OCI-LY7 (cell line): ENCODE measurements around the gene PIGA. TPM values are rescaled to one million over a fixed set of nuclear protein-coding genes. Genes with fewer than 3 reads are reported as not detected.

Experiments
- BruUV-seq: library from RNA; stranded (reverse); fragments of 400-500 nt; replicated peaks from 2 replicates; lab custom pipeline; 2021; lab: Mats Ljungman, UMichigan
- CTCF ChIA-PET: fragments of 300-600 bp; sonication (Branson Sonifier 250); formaldehyde crosslinking; loops from one replicate; lab custom pipeline; 2022; ENCODE audit warnings: antibody characterized with exemption; ENCODE audit not compliant: unreplicated experiment; lab: Charles Lee
- POLR2A ChIA-PET: fragments of 300-600 bp; sonication (Branson Sonifier 250); formaldehyde crosslinking; loops from one replicate; lab custom pipeline; 2022; ENCODE audit warnings: antibody characterized with exemption; lab: Charles Lee
- DNase-seq: peaks from one replicate; pipeline ENCODE4 v3.0.0-alpha.2; 2015; ENCODE audit warnings: low spot score
- H2AFZ ChIP-seq: fragments of 200-600 bp; sonication (generic), shearing (Covaris generic); 2 replicates; pipeline ENCODE4 v1.6.1; 2014; ENCODE audit warnings: mild to moderate bottlenecking, antibody characterized with exemption, low read length, moderate library complexity
- H3K27ac ChIP-seq: fragments of 200-600 bp; sonication (generic); 2 replicates; pipeline ENCODE4 v1.5.1; 2014; ENCODE audit warnings: mixed run types, low read depth, mild to moderate bottlenecking, moderate library complexity, low read length, inconsistent platforms; ENCODE audit not compliant: poor library complexity, severe bottlenecking
- H3K36me3 ChIP-seq: fragments of 200-600 bp; sonication (generic); 2 replicates; pipeline ENCODE4 v1.6.1; 2014; ENCODE audit warnings: mild to moderate bottlenecking, antibody characterized with exemption, low read length, moderate library complexity, mixed read lengths; ENCODE audit not compliant: insufficient read depth
- H3K4me1 ChIP-seq: fragments of 200-600 bp; sonication (generic); 2 replicates; pipeline ENCODE4 v1.5.1; 2014; ENCODE audit warnings: mild to moderate bottlenecking, low read length; ENCODE audit not compliant: insufficient read depth, poor library complexity, severe bottlenecking
- H3K4me2 ChIP-seq: fragments of 200-600 bp; sonication (generic); 2 replicates; pipeline ENCODE4 v1.6.1; 2014; ENCODE audit warnings: mild to moderate bottlenecking, low read length
- H3K4me3 ChIP-seq: fragments of 200-600 bp; sonication (generic); 2 replicates; pipeline ENCODE4 v1.5.1; 2014; ENCODE audit warnings: mild to moderate bottlenecking, low read depth, low read length; ENCODE audit not compliant: poor library complexity, severe bottlenecking
- H3K79me2 ChIP-seq: fragments of 200-600 bp; sonication (generic); 2 replicates; pipeline ENCODE4 v1.6.1; 2016; ENCODE audit warnings: low read depth, mild to moderate bottlenecking, low read length, moderate library complexity, mixed read lengths; ENCODE audit not compliant: insufficient read depth
- H3K9me2 ChIP-seq: fragments of 200-600 bp; sonication (generic); 2 replicates; pipeline ENCODE4 v1.6.1; 2016; ENCODE audit warnings: mild to moderate bottlenecking, low read length, mixed read lengths; ENCODE audit not compliant: insufficient read depth
- H3K9me3 ChIP-seq: fragments of 200-600 bp; sonication (generic); 2 replicates; pipeline ENCODE4 v1.6.1; 2014; ENCODE audit warnings: mild to moderate bottlenecking, mixed run types, low read length, mixed read lengths
- H4K20me1 ChIP-seq: fragments of 200-600 bp; sonication (generic); 2 replicates; pipeline ENCODE4 v1.6.1; 2014; ENCODE audit warnings: mild to moderate bottlenecking, antibody characterized with exemption, low read length, moderate library complexity, mixed read lengths; ENCODE audit not compliant: insufficient read depth
- EZH2phosphoT487 ChIP-seq: fragments of 200-600 bp; sonication (generic); IDR thresholded peaks from 2 replicates; pipeline ENCODE4 v1.6.1; 2018; ENCODE audit warnings: low read depth, borderline replicate concordance, mild to moderate bottlenecking, mixed run types, antibody characterized with exemption, low read length, moderate library complexity, mixed read lengths
- intact Hi-C: fragments of 100-400 bp; cut with micrococcal nuclease; formaldehyde crosslinking; loops from one replicate; pipeline ENCODE4 v1.10.0; 2022; ENCODE audit not compliant: unreplicated experiment
- total RNA-seq, 2 experiments: library from RNA; depleted of rRNA in 1 of 2; stranded (reverse); fragments of >200 nt in 1 of 2; shearing (Covaris generic) in 1 of 2; gene quantifications; 2 replicates each; pipeline ENCODE4 v1.2.3, GENCODE V29; 2014 to 2022
- TF ChIP-seq, protein P1 (sequence below): fragments of 200-600 bp; sonication (generic); conservative IDR thresholded peaks from 2 replicates; pipeline ENCODE4 v1.5.1; 2014; ENCODE audit warnings: mild to moderate bottlenecking, antibody characterized with exemption, low read length, moderate library complexity, mixed read lengths

Gene PIGA
- total RNA-seq, 2 experiments from 2014 or later: 13.1 to 33.0 TPM

DNA sequence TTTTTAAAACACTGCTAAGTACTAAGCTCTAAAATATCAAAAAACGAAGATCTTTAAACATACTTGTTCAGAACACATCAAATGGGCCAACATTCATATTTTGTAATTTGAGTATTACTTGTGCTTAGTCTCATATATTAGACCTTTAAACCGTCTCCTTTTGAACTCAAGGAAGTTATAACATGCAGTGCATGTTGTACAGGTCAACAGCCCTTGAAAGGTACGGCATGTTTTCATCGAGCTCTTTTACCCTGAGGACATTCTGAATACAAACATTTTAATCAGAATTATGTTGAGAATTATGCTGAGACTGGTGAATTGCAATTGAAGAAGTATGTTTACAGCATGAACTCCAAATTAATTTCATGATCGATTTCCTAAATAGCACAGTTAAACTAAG, 12.9 kb downstream of the PIGA start:
- Histone ChIP-seq H3K9me3 (no peaks in the 10 kb centered on the region), H3K4me2 (no peak overlapping the region), H3K36me3 (peaks cover 39% of the 10 kb centered on the region), H3K4me1 (no peaks in the 10 kb centered on the region), H2AFZ (no peak overlapping the region), H3K4me3 (no peak overlapping the region), H4K20me1 (no peaks in the 10 kb centered on the region), H3K79me2 (no peaks in the 10 kb centered on the region), H3K9me2 (no peaks in the 10 kb centered on the region), H3K27ac (no peak overlapping the region)
- ChIA-PET CTCF (no interaction called here), POLR2A (interaction anchor here (0.8 kb wide), 1 partner anchor 14 kb away, joined by 3 read pairs; no protein-coding TSS in a partner anchor)
- DNase-seq: no peak
- intact Hi-C loops: no loop called here
- no peak for TF ChIP-seq EZH2phosphoT487
- TF ChIP-seq, protein P1, sequence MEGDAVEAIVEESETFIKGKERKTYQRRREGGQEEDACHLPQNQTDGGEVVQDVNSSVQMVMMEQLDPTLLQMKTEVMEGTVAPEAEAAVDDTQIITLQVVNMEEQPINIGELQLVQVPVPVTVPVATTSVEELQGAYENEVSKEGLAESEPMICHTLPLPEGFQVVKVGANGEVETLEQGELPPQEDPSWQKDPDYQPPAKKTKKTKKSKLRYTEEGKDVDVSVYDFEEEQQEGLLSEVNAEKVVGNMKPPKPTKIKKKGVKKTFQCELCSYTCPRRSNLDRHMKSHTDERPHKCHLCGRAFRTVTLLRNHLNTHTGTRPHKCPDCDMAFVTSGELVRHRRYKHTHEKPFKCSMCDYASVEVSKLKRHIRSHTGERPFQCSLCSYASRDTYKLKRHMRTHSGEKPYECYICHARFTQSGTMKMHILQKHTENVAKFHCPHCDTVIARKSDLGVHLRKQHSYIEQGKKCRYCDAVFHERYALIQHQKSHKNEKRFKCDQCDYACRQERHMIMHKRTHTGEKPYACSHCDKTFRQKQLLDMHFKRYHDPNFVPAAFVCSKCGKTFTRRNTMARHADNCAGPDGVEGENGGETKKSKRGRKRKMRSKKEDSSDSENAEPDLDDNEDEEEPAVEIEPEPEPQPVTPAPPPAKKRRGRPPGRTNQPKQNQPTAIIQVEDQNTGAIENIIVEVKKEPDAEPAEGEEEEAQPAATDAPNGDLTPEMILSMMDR: no peak
- no TSS peak for BruUV-seq

DNA sequence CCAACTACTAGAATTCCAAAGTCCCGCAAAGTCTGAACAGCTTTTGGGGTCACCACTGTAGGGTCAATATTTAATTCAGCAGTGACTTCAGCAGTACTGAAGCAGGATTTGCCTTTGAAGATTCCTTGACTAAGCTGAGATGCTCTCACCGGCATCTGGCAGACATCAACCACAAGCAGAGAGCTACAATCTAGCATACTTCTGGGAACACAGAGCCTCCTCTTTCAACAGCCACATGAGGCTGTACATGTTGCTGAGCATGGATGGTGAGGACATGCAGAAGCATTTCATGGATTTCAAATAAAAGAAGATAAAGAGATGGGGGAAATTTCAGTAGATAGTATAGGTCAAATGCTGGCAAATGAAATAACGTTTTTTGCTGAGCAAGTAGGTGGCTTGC, 13.3 kb downstream of the PIGA start:
- H3K4me2 ChIP-seq: no peak overlapping the region
- no peaks in the 10 kb centered on the region for H3K9me3 ChIP-seq
- no peak for TF ChIP-seq EZH2phosphoT487
- TF ChIP-seq, protein P1: no peak
- H3K36me3 ChIP-seq: peaks cover 39% of the 10 kb centered on the region
- H3K4me1 ChIP-seq: no peaks in the 10 kb centered on the region
- DNase-seq: no peak
- ChIA-PET CTCF (no interaction called here), POLR2A (interaction anchor here (0.8 kb wide), 1 partner anchor 14 kb away, joined by 3 read pairs; no protein-coding TSS in a partner anchor)
- no peaks in the 10 kb centered on the region for H4K20me1 ChIP-seq
- intact Hi-C loops: no loop called here
- H3K9me2 ChIP-seq: no peaks in the 10 kb centered on the region
- BruUV-seq: no TSS peak
- no peak overlapping the region for H3K27ac ChIP-seq
- H2AFZ ChIP-seq: no peak overlapping the region
- no peaks in the 10 kb centered on the region for H3K79me2 ChIP-seq
- no peak overlapping the region for H3K4me3 ChIP-seq

DNA sequence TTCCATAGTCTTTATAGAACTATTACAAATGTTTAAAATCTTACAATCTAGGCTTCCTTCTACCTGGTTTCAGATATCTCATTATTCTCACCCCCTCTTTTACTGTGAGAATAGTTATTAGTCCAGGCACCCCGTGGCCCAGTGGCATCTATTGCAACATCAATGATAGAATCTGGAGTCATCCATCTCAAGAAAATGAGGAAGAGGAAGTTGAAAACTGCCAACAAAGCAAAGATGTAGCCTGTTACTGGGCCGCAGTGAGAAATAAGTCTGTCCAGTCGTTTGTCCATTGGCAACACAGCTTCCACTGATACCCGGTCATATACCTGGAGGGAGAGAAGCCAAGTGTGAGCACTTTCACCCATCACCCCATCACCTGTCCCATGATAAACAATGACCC, 13.9 kb downstream of the PIGA start:
- no peaks in the 10 kb centered on the region for H3K4me1 ChIP-seq
- H3K27ac ChIP-seq: no peak overlapping the region
- H3K4me3 ChIP-seq: no peak overlapping the region
- H3K79me2 ChIP-seq: no peaks in the 10 kb centered on the region
- no peak overlapping the region for H3K4me2 ChIP-seq
- H3K36me3 ChIP-seq: peaks cover 39% of the 10 kb centered on the region
- H2AFZ ChIP-seq: no peak overlapping the region
- DNase-seq: no peak
- intact Hi-C loops: no loop called here
- H4K20me1 ChIP-seq: no peaks in the 10 kb centered on the region
- no TSS peak for BruUV-seq
- CTCF ChIA-PET: no interaction called here
- POLR2A ChIA-PET: no interaction called here
- TF ChIP-seq EZH2phosphoT487: no peak
- TF ChIP-seq, protein P1: no peak
- H3K9me2 ChIP-seq: no peaks in the 10 kb centered on the region
- H3K9me3 ChIP-seq: no peaks in the 10 kb centered on the region
